Fibroblast of pulmonary artery (primary cell): ENCODE measurements around the gene SPP1.
A peak's percentile ranks its signal among the peaks of the same experiment; 100 is the strongest.

ENCODE experiments used
- DNase-seq: peaks from one replicate; pipeline ENCODE4 v3.0.0-alpha.2; 2010; ENCODE audit warnings: low read depth
- H3K4me3 ChIP-seq: replicated peaks from 2 replicates; pipeline ENCODE4 v1.5.1; 2011; ENCODE audit warnings: low read depth, mild to moderate bottlenecking, control low read depth, low read length, moderate library complexity
- TF ChIP-seq, protein P1 (sequence below): IDR thresholded peaks from 2 replicates; pipeline ENCODE4 v1.5.1; 2011; ENCODE audit warnings: mild to moderate bottlenecking, control low read depth, low read length, inconsistent platforms; ENCODE audit errors: missing control alignments

Gene SPP1

DNA sequence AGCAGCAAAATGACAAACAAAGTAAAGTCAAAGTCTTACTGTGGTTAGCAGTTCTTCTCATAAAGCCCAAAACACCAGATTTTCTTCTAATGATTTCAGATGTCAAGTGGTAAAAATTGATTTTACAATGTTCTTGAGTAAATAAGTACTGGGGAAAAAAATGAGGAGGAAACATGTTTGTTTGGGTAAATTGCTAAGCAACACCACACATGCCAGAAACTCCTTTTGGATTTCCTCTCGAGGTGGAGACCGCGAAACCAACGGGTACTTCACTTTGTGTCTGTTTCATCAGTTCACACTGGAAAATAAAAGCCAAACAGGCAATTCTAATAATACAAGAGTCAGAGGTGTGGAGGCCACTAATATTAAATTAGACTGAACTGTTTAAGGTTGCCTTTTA, 27.3 kb downstream of the SPP1 start:
- H3K4me3 ChIP-seq = no peak overlapping the region
- TF ChIP-seq, protein P1, sequence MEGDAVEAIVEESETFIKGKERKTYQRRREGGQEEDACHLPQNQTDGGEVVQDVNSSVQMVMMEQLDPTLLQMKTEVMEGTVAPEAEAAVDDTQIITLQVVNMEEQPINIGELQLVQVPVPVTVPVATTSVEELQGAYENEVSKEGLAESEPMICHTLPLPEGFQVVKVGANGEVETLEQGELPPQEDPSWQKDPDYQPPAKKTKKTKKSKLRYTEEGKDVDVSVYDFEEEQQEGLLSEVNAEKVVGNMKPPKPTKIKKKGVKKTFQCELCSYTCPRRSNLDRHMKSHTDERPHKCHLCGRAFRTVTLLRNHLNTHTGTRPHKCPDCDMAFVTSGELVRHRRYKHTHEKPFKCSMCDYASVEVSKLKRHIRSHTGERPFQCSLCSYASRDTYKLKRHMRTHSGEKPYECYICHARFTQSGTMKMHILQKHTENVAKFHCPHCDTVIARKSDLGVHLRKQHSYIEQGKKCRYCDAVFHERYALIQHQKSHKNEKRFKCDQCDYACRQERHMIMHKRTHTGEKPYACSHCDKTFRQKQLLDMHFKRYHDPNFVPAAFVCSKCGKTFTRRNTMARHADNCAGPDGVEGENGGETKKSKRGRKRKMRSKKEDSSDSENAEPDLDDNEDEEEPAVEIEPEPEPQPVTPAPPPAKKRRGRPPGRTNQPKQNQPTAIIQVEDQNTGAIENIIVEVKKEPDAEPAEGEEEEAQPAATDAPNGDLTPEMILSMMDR = no peak
- DNase-seq = peak; percentile 11

DNA sequence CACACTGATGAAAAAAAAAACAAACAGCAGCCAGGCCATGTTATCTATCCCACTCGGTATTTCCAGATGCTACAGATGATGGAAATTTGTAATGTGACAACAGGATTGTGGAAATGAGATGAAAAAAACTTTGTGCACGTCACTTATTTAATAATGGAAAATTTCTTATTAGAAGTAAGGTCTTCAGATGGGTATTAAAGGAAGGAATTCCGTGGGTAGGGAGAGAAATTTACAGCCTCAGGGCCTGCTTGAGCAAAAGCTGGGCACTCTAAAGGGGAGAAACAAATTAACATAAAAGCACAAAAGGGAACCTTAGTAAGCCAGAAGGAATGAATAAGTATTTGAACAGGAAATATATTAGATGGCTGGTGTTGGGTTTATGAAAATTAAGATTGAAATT, 27.7 kb downstream of the SPP1 start:
- TF ChIP-seq, protein P1 = no peak
- H3K4me3 ChIP-seq = no peak overlapping the region
- no peak for DNase-seq

DNA sequence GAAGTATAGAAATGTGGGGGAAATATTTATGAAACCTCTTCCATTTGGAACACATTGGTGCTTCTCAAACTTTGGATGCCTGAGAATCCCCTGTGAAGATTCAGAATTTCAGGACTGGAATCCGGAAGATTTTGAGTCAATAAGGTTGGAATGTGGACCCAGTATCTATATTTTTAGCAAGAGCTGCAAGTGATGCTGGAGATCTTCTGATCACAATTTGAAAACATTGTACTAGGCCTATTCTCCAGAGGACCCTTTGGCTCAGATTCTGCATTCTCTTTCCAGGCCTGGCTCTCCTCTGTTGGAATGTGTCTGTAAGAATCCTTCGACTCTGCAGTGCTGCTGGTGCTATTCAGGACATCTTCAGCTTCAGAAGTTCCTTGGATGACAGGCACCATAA, 29.6 kb downstream of the SPP1 start:
- peak; percentile 28 for DNase-seq
- TF ChIP-seq, protein P1 = no peak

DNA sequence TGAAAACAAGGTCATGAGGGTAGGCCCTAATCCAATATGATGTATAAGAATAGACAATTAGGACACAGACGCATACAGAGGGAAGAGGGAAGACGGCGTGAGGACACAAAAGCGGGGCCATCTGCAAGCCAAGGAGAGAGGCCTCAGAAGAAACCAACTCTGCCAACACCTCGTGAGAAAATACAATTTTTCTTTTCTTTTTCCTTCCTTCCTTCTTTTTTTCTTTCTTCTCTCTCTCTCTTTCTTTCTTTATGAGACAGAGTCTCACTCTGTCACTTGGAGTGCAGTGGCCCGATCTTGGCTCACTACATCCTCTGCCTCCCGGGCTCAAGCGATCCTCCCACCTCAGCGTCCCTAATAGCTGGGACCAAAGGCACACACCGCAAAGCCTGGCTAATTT, 30.4 kb downstream of the SPP1 start:
- no peak overlapping the region for H3K4me3 ChIP-seq
- TF ChIP-seq, protein P1 = no peak
- DNase-seq = no peak

More for the DNA sequence above, 29.6 kb downstream of the SPP1 start:
- H3K4me3 ChIP-seq = no peak overlapping the region

DNA sequence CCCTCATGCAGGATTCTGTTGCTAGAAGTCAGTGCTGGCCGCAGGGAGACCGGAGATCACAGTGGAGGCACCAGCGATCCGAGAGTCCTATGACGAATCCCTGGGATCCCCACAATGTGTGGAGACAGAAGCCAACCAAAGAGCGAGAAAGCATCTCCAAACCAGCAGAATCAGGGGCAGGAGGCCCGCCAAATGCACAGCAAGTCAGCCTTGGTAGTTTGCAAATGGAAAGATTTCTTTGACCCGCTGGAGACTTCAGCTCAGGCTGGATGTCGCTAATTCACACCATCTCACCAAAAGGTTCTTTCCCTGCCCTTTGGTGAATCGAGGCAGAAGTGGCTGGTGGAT, 31.4 kb downstream of the SPP1 start:
- no peak for DNase-seq
- H3K4me3 ChIP-seq = peak overlapping the region; percentile 69
- TF ChIP-seq, protein P1 = no peak

DNA sequence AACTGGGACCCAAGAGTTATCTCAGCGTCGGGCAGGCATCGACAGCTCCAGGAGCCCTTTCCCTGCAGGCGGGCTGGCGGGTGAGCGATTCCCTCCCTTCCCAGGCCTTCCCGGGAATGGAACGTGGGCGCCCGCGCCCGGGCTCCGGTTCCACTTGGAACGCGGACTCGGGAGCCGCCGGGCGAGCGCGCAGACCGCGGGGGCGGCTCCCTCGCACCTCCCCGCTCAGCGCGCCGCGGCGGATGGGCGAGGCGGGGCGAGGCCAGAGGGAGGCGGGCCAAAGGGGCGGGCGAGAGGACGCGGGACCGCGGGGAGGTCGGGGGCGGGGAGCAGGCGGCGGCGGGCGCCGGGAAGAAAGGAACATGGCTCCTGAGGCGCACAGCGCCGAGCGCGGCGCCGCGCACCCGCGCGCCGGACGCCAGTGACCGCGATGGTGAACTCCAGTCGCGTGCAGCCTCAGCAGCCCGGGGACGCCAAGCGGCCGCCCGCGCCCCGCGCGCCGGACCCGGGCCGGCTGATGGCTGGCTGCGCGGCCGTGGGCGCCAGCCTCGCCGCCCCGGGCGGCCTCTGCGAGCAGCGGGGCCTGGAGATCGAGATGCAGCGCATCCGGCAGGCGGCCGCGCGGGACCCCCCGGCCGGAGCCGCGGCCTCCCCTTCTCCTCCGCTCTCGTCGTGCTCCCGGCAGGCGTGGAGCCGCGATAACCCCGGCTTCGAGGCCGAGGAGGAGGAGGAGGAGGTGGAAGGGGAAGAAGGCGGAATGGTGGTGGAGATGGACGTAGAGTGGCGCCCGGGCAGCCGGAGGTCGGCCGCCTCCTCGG, 32.0 kb downstream of the SPP1 start, which contains the start of gene PKD2:
PKD2 (plus strand) TSS at position 332 of the 818 bp plus-strand sequence; CDS start at position 431, 99 bp downstream.
- DNase-seq = peak; percentile 67
- TF ChIP-seq, protein P1 = no peak
- H3K4me3 ChIP-seq = peak within 1 kb of the TSS; percentile 69
